Loucy (cell line): ENCODE results near the gene TUFT1.
A peak's percentile ranks its signal among the peaks of the same experiment; 100 is the strongest.

ENCODE experiments used
- H2AFZ ChIP-seq: fragments of 200-600 bp; sonication (generic); 2 replicates; pipeline ENCODE4 v1.6.0; 2016; ENCODE audit warnings: antibody characterized with exemption, mild to moderate bottlenecking, low read length, moderate library complexity
- H3F3A ChIP-seq: fragments of 200-600 bp; 2 replicates; pipeline ENCODE4 v1.6.0; 2016; ENCODE audit warnings: antibody characterized with exemption, low read depth, mild to moderate bottlenecking
- H3K27me3 ChIP-seq: fragments of 200-600 bp; sonication (generic); 2 replicates; pipeline ENCODE4 v1.6.1; 2014; ENCODE audit warnings: low read length, mild to moderate bottlenecking; ENCODE audit not compliant: insufficient read depth, poor library complexity, severe bottlenecking
- H3K36me3 ChIP-seq: fragments of 200-600 bp; sonication (generic); 2 replicates; pipeline ENCODE4 v1.6.1; 2016; ENCODE audit warnings: low read length; ENCODE audit not compliant: insufficient read depth
- H3K4me1 ChIP-seq: fragments of 200-600 bp; sonication (generic); 2 replicates; pipeline ENCODE4 v1.5.1; 2014; ENCODE audit warnings: low read length, mild to moderate bottlenecking; ENCODE audit not compliant: insufficient read depth, poor library complexity, severe bottlenecking
- H3K4me2 ChIP-seq: fragments of 200-600 bp; sonication (generic); 2 replicates; pipeline ENCODE4 v1.6.0; 2014; ENCODE audit warnings: antibody characterized with exemption, low read length, low read depth, mild to moderate bottlenecking; ENCODE audit not compliant: poor library complexity, severe bottlenecking
- H3K4me3 ChIP-seq: fragments of 200-600 bp; sonication (generic); 2 replicates; pipeline ENCODE4 v1.5.1; 2014; ENCODE audit warnings: low read length, mild to moderate bottlenecking, mixed read lengths; ENCODE audit not compliant: poor library complexity, severe bottlenecking
- H3K79me2 ChIP-seq: fragments of 200-600 bp; sonication (generic); 2 replicates; pipeline ENCODE4 v1.6.1; 2014; ENCODE audit warnings: low read length; ENCODE audit not compliant: insufficient read depth
- H3K9ac ChIP-seq: fragments of 200-600 bp; sonication (generic); 2 replicates; pipeline ENCODE4 v1.6.0; 2014; ENCODE audit warnings: mild to moderate bottlenecking, low read depth, low read length, moderate library complexity; ENCODE audit not compliant: poor library complexity, severe bottlenecking
- H3K9me2 ChIP-seq: fragments of 200-600 bp; sonication (generic); replicated peaks from 2 replicates; pipeline ENCODE4 v1.6.1; 2016; ENCODE audit warnings: low read depth, low read length, mixed read lengths
- H3K9me3 ChIP-seq: fragments of 200-600 bp; sonication (generic); 2 replicates; pipeline ENCODE4 v1.6.1; 2014; ENCODE audit warnings: mild to moderate bottlenecking, antibody characterized with exemption, low read length, low read depth; ENCODE audit not compliant: insufficient read depth
- H4K20me1 ChIP-seq: fragments of 200-600 bp; sonication (generic); 2 replicates; pipeline ENCODE4 v1.6.0; 2014; ENCODE audit warnings: antibody characterized with exemption, low read length, mild to moderate bottlenecking; ENCODE audit not compliant: insufficient read depth, poor library complexity, severe bottlenecking
- EZH2phosphoT487 ChIP-seq: fragments of 200-600 bp; IDR thresholded peaks from 2 replicates; pipeline ENCODE4 v1.6.1; 2018; ENCODE audit warnings: antibody characterized with exemption, mild to moderate bottlenecking, moderate library complexity, borderline replicate concordance
- TF ChIP-seq, protein P1 (sequence below): fragments of 200-600 bp; sonication (generic); conservative IDR thresholded peaks from 2 replicates; pipeline ENCODE4 v1.5.1; 2014; ENCODE audit warnings: mild to moderate bottlenecking, antibody characterized with exemption, low read length

Gene TUFT1

DNA sequence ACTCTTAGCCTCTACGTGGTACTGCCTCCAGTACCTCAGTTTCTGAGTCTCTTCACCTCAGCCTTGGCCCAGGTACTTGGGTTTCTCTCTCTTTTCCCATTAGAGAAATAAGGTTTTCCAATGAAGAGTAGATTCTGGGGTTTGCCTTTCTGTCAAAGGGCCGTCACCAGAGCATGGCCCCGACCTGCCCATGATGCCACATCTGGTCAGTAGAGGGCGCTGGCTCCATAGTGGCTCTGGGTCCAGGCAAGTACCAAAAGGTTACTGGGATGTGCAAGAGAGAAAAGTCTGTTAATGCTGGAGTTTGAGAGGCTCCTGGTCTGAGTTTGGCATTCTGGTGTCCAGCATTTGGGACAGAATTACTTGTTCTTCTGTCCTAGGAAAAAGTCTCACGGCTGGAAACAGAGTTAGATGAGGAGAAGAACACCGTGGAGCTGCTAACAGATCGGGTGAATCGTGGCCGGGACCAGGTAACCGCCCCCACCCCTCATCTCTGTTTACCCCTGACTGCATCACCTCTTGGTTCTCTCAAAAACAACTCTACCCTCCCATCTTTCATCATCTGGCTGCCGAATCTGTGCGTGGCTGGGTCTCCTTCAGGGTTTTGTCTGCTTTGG lies 5.3 kb upstream of the TUFT1 start:
- Histone ChIP-seq H3K4me3 (no peak overlapping the region), H3K4me1 (peaks cover 2% of the 10 kb centered on the region), H3K9me3 (no peaks in the 10 kb centered on the region), H3K4me2 (no peak overlapping the region), H3K79me2 (no peaks in the 10 kb centered on the region), H4K20me1 (no peaks in the 10 kb centered on the region), H3K9ac (no peak overlapping the region), H3K9me2 (no peaks in the 10 kb centered on the region), H2AFZ (no peak overlapping the region), H3K27me3 (no peaks in the 10 kb centered on the region), H3F3A (no peaks in the 10 kb centered on the region), H3K36me3 (no peaks in the 10 kb centered on the region)
- TF ChIP-seq, protein P1, sequence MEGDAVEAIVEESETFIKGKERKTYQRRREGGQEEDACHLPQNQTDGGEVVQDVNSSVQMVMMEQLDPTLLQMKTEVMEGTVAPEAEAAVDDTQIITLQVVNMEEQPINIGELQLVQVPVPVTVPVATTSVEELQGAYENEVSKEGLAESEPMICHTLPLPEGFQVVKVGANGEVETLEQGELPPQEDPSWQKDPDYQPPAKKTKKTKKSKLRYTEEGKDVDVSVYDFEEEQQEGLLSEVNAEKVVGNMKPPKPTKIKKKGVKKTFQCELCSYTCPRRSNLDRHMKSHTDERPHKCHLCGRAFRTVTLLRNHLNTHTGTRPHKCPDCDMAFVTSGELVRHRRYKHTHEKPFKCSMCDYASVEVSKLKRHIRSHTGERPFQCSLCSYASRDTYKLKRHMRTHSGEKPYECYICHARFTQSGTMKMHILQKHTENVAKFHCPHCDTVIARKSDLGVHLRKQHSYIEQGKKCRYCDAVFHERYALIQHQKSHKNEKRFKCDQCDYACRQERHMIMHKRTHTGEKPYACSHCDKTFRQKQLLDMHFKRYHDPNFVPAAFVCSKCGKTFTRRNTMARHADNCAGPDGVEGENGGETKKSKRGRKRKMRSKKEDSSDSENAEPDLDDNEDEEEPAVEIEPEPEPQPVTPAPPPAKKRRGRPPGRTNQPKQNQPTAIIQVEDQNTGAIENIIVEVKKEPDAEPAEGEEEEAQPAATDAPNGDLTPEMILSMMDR: peak; percentile 96
- no peak for TF ChIP-seq EZH2phosphoT487

DNA sequence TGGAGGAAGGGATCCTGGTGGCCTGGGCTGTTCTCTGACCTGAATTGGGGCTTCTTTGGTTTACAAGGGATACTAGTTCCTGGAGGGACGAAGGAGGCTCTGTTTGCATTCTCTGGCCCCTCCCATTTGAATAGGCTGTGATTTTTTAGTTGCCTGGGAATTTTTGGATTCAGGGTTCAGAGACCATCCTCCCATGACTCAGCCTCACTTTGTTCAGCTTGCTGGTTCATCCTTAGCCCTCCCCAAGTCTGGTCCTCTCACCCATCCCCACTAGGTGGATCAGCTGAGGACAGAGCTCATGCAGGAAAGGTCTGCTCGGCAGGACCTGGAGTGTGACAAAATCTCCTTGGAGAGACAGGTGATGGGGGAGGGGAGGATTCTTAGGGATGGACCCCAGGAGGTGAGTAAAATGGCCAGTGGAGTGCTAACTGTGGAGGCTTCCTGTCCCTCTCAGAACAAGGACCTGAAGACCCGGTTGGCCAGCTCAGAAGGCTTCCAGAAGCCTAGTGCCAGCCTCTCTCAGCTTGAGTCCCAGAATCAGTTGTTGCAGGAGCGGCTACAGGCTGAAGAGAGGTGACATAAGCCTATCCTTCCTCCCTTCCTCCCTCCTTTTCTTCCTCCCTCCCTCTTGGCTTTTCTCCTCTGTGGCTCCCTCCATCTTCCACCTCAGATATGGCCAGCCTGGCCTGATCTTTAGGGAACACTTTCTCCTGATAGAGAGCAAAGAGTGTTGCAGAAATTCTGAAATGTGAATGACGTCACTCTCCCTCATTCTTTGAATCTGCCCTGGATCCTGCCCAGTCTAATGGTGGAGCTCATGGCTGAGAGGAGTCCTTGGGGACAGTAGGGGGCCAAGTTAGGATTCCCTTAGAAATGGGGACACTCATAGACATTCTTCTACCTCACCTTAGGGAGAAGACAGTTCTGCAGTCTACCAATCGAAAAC lies 4.5 kb upstream of the TUFT1 start:
- Histone ChIP-seq H3K4me3 (no peak overlapping the region), H3K79me2 (no peaks in the 10 kb centered on the region), H3K9me3 (no peaks in the 10 kb centered on the region), H3K4me1 (peaks cover 3% of the 10 kb centered on the region), H3K27me3 (no peaks in the 10 kb centered on the region), H3K9ac (no peak overlapping the region), H4K20me1 (no peaks in the 10 kb centered on the region), H3K36me3 (no peaks in the 10 kb centered on the region), H2AFZ (no peak overlapping the region), H3K9me2 (no peaks in the 10 kb centered on the region), H3K4me2 (no peak overlapping the region), H3F3A (no peaks in the 10 kb centered on the region)
- TF ChIP-seq, protein P1: no peak
- no peak for TF ChIP-seq EZH2phosphoT487

DNA sequence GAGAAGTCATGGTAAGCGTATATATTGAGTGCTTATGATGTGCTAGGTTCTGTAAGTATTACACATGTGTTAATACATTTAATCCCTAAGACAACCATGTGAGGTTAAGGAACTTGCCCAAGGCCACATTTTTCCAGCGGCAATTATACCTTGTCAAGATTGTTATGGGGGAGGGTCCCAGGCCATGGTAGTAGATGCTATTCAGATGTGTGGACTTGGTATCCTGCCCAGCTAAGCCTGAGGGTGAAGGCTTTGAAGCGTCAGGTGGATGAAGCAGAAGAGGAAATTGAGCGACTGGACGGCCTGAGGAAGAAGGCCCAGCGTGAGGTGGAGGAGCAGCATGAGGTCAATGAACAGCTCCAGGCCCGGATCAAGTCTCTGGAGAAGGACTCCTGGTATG lies 3.6 kb upstream of the TUFT1 start:
- Histone ChIP-seq H4K20me1 (no peaks in the 10 kb centered on the region), H3K4me2 (no peak overlapping the region)

More for the DNA sequence above, 3.6 kb upstream of the TUFT1 start:
- no peaks in the 10 kb centered on the region for H3K36me3 ChIP-seq
- no peak overlapping the region for H3K9ac ChIP-seq
- no peaks in the 10 kb centered on the region for H3K79me2 ChIP-seq
- H3K9me2 ChIP-seq: no peaks in the 10 kb centered on the region
- no peaks in the 10 kb centered on the region for H3K27me3 ChIP-seq
- no peak overlapping the region for H3K4me3 ChIP-seq
- H3F3A ChIP-seq: no peaks in the 10 kb centered on the region
- H3K9me3 ChIP-seq: no peaks in the 10 kb centered on the region
- no peak overlapping the region for H2AFZ ChIP-seq
- TF ChIP-seq EZH2phosphoT487: no peak
- TF ChIP-seq, protein P1: no peak
- peaks cover 3% of the 10 kb centered on the region for H3K4me1 ChIP-seq
